GM19193 (cell line): Measurements from ENCODE around the gene LINGO1.

Experiments used
- POLR2A ChIP-seq: IDR thresholded peaks from 4 replicates; pipeline ENCODE4 v1.6.1; 2011; ENCODE audit not compliant: insufficient read depth, insufficient read length; ENCODE audit errors: extremely low read depth

The LINGO1 gene

DNA sequence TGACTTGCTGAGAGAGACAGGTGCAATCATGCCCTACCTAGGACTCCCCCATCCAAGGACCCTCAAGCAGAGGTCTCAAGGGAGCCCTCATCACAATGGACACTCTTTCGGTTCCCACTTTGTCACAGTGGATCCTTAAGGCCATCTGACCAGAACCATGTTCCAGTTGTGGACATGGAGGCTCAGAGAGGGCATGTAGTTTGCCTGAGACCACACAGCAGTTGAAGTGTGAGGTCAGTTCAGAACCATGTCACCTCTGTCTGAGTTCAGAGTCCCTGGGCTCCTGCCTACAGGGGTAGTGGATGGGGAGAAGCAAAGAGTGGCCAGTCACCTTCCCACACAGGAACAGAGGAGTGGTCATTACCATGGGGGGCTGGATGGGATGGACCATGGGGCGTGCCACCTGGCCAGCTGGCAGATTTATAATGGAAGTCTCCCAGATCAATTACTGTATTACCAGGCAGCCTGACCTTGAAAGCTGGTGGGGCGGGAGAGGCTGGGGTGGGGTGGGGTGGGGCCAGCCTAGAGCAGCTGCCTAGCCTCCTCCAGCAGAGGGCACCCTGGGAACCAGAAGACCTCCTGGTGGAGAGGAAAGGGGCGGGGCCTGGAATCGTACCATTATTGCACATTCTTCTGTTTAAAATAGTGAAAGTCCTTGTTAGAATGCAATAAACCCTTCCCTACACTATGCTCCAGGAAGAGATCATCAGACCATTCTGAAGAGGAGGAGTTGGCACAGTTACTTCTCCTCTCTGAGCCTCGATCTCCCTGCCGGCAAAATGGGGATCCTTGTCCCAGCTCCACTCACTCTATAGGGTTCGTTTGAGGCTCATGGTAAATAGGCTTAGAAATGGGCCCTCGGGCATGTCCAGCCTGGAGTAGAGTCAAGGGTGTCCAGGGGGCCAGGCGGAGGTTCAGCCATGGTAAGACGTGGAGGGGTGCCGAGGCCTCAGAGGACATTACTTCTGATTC lies 26.9 kb upstream of the LINGO1 start:
- TF ChIP-seq POLR2A, result no peak

DNA sequence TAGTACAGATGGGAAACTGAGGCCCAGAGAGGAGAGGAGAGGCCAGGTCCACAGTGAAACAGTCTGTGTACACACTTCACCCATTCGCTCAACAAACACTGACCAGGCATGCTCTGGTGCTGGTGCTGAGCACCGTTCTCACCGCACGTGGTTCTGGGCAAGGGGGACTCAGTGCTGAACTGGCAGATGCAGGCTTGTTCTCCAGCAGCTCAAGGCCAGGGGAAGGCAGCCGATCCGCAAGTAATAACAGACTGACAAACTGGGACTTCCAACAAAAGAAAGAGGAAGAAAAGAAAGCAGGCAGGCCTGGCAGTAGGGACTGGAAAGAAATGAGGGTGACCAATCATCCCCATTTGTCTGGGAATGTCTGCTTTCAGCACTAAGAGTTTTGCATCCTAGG lies 25.6 kb upstream of the LINGO1 start:
- TF ChIP-seq POLR2A, result no peak

DNA sequence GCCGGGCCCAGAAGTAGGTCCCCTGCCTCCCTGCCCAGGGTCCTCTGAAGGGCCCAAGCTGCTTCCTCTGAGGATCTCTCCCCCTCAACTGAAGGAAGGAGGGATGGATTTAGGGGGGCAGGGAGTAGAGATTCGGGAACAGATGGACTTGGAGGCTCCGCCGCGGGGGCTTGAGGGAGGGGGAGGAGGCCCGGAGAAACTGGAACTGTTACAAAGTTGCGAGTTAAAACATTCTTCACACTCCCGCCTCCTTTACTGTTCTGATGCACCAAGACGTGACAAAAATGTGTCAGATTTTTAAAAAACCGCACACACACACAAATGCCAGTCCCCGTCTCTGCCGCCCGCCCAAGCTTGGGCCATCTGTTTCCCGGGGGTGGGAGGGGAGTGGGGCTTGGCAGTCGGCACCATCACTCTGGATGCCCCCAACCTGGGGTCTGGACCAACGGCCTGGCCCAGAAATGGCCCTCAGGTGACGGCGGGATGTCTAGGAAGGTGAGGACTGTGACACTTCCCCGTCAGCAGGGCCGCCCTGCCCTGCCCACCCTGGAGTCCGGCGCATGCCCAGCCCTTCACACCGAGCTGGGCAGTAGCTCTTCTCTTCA lies 25.0 kb upstream of the LINGO1 start:
- no peak for TF ChIP-seq POLR2A

DNA sequence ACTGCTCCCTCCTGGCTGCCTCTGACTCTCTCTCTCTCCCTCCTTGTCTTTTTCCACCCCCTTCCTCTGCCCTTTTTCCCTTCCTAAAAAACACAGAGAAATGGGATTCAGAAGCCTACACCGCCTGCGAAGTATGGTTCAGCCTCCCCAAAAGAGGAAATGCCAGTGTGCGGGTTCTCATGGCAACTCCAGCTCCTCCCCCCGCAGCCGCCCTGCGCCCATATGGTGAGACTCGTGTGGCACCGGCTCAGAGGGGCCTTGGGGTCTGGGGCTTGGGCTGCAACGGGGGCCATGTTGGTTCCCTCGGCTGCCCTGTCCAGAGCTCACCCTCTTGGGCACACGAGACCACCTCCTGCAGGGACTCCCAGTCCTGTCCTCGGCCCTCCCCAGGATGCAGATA lies 23.6 kb upstream of the LINGO1 start:
- no peak for TF ChIP-seq POLR2A

DNA sequence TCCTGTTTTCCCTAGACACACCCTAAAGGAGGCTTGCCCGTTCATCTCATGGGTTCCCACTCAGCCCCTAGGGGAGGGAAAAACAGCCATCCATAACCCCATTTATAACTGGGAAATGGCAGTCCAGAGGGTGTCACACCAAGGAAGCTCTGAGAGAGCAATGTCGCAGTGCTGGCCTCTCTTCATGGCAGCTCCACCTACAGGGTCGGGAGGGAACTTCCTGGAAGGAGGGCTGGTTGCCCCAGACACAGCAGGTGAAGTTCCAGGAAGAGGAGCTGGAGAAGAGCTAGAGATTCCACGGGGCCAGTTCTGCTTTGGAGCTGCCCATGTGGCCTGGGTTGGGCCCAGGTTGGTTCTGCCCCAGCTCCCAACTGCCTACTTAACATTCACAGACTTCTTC lies 22.3 kb upstream of the LINGO1 start:
- no peak for TF ChIP-seq POLR2A

DNA sequence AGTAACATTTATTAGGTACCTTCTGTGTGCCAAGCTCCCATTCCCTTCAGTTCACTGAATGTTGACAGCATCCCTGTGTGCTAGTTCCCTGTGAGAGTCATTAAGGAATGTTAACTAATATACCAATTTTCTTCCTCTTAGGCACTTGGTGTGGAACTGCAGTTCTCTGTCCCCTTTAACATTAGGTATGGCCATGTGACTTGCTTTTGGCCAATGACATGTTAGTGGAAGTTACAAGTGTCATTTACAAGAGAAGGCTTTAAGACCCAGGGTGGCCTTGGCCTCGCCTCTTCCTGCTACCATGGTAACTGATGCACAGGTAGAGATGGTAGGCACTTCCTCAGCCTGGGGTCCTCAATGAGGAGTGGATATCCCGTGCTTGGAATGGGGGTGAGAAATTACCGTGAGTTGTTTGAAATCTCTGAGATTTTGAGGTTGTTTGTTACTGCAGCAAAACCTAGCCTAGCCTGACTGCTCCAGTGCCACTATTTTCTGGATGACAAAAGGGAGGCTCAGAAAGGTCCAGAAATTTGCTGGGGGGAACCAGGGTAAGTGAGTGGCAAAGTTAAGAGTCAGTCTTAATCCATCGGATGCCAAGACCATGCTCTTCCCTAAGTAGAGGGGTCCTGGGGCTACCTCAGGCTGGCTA lies 21.2 kb upstream of the LINGO1 start:
- no peak for TF ChIP-seq POLR2A

DNA sequence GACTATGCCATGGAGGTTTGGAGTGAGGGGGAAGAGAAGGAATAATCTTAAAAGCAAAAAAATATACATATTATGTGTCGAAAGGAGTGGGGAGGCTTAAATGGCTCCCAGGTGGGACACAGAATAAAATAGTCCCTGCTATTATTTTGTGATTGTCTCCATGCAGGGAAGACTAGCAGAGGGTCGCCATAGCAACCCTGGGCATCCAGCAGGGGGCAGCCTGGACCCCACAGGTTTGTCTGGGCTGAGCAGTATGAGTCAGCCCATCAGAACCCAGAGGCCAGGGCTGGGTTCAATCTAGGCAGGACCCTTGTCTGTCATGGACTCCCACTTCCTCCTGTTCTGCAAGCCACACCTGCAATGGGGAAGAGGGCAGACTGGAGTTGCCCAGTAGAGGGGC lies 17.6 kb upstream of the LINGO1 start:
- TF ChIP-seq POLR2A, result no peak

DNA sequence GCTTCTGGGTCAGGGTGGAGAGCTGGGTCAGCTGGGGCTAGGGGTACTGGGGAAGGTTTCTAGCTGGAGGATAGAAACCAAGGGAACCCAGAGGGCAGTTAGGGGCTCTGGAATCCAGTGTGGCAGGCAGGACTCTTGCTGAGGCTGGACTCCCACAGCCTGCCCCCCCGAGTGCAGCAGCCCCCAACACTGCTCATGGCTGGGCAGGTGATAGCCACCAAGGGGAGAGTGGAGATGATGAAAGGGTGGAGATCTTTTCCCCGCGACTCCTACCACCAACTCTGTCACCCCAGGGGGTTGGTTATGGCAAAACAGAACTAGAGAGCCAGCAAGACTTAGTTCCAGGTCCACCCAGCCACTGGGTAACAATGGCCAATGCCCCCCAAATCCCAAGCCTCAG lies 16.9 kb upstream of the LINGO1 start:
- TF ChIP-seq POLR2A, result no peak

DNA sequence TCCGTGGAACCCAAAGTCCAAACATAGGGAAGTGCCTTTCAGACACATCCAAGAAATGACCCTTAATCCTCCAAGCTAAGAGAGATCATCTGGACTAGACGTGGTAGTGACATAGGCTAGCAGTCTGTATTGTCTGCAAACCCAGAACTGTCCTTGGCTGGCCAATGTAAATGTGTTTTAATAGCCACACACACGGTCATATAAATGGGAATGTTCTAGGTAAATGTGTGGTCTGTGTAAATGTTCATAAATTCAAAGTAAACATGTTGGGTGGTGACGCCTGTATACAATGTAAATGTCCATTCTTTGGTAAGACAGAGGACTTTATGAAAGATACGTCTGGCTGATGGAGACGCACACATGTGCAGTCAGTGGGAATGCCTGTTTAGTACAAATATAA lies 16.3 kb upstream of the LINGO1 start:
- no peak for TF ChIP-seq POLR2A

DNA sequence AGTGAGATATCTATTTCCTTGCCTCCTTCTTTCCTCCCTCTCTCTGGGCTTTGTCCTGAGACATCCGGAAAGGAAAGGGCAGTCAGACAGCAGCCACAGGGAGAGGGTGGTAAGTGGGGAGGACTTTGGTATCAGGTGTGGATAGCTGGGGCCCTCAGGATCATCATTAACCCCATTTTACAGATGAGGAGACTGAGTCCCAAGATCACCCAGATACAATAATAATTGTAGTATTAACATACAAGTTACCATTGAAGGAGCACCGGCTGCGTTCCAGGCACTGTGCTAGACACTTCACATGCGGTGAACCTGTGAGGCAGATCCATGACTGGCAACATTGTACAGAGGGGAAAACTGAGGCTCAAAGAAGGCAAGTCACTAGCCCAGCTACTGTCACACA lies 15.2 kb upstream of the LINGO1 start:
- no peak for TF ChIP-seq POLR2A

DNA sequence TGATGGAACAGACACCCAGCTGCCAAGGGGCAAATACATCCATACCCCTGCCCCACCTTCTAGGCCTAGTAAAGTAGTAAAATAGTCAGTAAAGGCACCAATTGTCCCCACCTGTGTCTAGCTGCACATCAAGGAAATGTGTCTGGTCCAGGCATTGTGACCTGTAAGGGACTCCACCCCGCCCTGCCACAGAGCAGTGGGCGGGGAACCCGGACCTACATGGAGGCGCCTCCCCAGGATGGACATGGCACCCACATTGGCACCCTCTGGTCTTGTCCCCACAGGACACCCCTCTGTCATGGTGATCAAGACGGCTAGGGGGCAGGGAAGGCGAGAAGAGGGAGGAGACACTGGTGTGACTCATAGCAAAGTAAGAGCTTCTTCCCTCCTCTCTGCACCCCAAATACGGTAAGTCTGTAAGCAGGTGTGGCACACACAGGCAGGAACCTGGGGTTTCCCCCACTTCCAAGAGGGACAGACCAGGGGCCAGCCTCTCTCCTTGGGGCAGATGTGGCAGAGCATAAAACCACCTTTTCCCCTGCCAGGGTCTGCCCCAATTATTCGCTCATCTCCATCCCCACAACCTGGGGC lies 13.5 kb upstream of the LINGO1 start:
- TF ChIP-seq POLR2A, result no peak

DNA sequence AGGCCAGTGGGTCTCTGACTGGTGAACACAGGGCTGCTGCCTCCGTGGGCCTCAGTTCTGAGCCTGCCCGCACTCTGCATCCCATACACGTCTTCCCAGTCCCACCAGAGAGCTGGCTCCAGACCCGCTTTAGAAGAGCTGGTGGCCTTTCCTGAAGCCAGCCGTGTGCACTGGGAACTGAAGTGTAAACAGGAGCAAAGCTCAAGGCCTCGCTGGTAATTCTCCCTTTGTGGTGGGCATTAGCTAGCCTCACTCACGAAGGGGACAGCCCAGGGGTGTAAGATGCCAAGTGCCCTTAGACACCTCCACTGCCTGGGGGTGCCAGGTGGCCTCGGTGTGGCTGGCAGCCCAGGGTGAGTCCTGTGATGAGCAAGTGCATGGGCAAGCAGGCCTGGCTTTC lies 12.9 kb upstream of the LINGO1 start:
- TF ChIP-seq POLR2A, result no peak

DNA sequence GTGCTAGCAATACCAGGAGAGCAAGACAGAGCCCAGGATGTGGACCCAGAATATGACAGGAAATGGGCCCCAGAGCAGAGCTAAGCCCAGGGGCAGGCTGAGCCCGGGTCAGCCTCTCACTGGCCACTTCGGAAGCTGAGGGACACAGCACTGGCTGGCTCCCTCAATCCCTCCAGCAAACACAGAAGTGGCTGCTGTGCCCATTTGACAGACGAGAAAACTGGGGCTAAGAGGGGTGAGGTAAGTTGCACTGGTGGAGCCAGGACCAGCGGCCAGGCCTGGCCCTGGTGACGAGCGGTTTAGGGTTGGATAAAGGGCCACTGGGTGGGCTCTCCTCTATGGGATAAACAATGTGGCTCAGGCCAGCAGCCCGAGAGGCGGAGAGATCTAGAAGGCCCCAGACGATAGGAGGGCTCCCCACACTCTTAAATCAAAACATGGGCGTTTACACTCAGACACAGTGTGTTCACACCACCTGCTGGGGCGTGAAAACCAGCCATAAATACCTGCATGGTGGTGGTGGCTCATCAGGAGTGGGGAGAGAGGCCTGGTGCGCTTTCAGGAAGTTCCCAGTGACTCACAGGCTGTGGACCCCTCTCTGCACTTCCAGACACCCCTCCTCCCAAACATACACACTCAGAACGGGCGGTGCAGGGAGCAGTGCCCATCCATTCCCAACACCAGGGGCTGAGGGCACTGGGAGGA lies 12.0 kb upstream of the LINGO1 start:
- no peak for TF ChIP-seq POLR2A

DNA sequence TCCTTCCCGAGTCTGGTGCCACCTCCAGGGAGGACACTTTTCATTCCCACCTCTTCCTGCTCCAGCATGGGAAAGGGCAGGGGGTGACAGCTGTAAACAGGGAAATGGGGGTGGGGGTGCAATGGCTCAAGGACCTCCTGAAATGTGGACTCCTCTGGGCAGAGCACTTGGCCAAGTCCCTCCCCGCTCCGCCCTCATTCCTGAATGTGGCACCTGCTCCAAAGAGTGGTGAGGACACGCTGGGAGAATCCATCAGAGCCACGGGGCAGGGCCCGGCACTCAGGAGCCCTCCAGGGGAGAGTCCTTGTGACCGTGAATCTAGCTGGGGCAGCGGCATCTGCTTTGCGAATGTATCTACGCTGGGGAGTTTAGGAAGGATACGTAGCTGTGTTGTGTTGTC lies 11.1 kb upstream of the LINGO1 start:
- TF ChIP-seq POLR2A, result no peak

DNA sequence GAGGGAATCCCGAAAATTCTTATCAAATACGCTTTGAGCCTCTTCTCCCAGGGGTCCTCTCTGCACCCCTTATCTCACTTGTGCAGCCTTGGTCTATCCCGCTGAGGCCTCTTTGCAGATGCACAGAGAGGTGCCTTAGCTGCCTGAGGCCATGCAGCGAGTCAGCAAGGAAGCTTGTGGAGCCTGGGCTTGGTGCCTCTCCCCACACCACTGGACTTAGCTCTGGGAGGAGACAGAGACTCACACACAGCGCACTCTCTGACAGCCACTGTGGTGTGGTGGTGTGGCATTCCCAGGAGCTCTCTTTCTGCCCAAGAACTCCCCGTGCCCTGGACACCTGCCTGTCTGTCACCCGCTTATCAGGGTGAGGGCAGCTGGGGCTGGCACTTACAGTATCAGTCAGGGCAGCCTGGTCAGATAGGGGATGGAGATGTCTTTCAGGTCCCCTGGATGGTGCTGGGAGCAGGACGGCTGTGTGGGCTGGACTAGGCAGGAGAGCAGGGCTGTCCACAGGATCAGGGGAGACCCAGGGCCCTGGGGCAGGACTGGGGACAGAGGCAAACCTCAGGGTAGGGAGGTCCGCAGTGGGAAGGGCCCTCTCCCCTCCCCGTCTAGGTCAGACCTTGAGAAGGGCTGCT lies 10.2 kb upstream of the LINGO1 start:
- no peak for TF ChIP-seq POLR2A

DNA sequence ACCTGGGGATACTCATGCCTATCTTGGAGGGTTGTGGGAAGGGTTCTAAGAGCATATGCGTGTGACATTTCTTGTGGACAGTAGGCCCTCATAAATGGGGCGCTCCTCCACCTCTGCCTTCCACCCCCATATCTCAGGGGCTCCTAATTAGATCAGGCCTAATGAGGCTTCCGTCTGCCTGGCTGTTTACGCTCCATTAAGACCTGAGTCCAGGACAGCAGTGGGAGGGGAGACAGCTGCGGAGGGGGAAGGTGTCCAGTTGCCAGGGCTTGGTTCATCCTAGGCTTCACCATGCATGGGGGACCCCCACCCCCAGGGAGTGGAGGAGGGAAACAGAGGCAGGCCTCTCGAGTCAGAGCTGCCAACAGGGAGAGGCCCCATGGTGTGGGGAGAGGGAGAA lies 9.3 kb upstream of the LINGO1 start:
- no peak for TF ChIP-seq POLR2A
